ENCODE results near the gene ATP5PB. TPM values are rescaled to one million over a fixed set of nuclear protein-coding genes. Genes with fewer than 3 reads are reported as not detected.

Gene ATP5PB
- total RNA-seq, 4 donors from 2014 or later: 166 to 232 (median 192) TPM

DNA sequence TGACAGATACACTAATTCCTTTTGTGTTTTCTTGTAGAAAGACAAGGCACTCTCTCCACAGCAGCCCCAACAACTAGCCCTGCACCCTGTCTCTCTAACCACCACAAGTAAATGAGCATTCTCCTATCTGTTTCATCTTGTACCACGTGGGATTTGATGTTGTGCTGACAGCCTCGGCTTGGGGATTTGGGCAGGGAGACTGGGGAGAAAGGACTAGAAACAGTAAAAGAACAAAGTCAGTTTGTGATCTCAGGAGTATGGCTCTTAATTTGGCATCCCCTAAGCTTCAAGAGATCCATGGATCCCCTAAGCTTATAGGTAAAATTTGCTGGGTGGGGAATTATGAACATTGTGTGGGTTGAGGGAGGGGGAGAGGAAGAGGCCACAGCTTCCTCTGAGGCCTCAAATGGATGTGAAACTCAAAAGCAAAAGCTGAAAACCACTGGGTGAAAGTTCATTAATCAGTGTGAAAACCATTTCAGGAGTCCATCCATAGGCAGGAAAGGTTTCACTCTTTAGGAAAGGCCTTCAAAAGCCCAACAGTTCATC lies 27.6 kb downstream of the ATP5PB start:
- no peaks in the 10 kb centered on the region for H3K27me3 ChIP-seq
- H3K4me1 ChIP-seq: peaks cover 0 to 9% (median 0%) of the 10 kb centered on the region in 3 donors
- whole genome bisulfite sequencing, 2 donors (ENCODE audit: low coverage in 1 of 2): 43 to 77% methylated on average over 2 of the region's 2 CpGs
- peaks cover 0 to 49% of the 10 kb centered on the region in 2 donors for H3K36me3 ChIP-seq
- H3K27ac ChIP-seq: peak overlapping the region in 1 of 4 donors; percentile 46
- H3K4me3 ChIP-seq: no peak overlapping the region
- ATAC-seq: no peak
- no peaks in the 10 kb centered on the region for H3K9me3 ChIP-seq
- no peak for TF ChIP-seq POLR2A (IDR thresholded peaks at IDR 0.05)
- no peak for TF ChIP-seq POLR2AphosphoS5 (IDR thresholded peaks at IDR 0.05)
- TF ChIP-seq, protein P1, sequence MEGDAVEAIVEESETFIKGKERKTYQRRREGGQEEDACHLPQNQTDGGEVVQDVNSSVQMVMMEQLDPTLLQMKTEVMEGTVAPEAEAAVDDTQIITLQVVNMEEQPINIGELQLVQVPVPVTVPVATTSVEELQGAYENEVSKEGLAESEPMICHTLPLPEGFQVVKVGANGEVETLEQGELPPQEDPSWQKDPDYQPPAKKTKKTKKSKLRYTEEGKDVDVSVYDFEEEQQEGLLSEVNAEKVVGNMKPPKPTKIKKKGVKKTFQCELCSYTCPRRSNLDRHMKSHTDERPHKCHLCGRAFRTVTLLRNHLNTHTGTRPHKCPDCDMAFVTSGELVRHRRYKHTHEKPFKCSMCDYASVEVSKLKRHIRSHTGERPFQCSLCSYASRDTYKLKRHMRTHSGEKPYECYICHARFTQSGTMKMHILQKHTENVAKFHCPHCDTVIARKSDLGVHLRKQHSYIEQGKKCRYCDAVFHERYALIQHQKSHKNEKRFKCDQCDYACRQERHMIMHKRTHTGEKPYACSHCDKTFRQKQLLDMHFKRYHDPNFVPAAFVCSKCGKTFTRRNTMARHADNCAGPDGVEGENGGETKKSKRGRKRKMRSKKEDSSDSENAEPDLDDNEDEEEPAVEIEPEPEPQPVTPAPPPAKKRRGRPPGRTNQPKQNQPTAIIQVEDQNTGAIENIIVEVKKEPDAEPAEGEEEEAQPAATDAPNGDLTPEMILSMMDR (IDR thresholded peaks at IDR 0.05): no peak
- TF ChIP-seq EP300 (IDR thresholded peaks at IDR 0.05): no peak

DNA sequence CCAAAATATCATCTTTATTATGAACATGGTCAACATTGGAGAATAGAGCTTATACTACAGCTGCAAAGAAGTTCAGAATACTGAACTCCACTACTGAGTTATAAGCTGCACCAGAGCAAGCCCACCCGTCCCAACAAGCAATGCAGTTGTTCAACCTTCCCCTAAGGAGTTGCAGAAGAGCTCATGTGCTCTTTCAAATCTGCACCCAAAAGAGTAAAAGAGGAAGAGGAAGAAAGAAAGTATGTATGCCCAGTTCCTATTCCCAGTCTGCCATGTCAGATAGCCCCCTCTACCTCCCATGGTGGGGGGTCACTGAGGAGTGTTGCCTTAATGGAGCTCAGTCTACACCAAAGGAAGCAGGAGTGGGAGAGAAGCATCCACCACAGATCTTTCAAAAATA lies 31.4 kb downstream of the ATP5PB start:
- Histone ChIP-seq H3K27me3 (no peaks in the 10 kb centered on the region), H3K9me3 (no peaks in the 10 kb centered on the region), H3K27ac (no peak overlapping the region), H3K4me3 (no peak overlapping the region), H3K4me1 (peaks cover 0 to 14% (median 0%) of the 10 kb centered on the region in 3 donors), H3K36me3 (peaks cover 0 to 25% of the 10 kb centered on the region in 2 donors)
- TF ChIP-seq EP300 (IDR thresholded peaks at IDR 0.05) (no peak), POLR2AphosphoS5 (IDR thresholded peaks at IDR 0.05) (no peak), POLR2A (IDR thresholded peaks at IDR 0.05) (no peak)
- TF ChIP-seq, protein P1 (IDR thresholded peaks at IDR 0.05): no peak
- ATAC-seq: no peak
- 60 to 63% methylated on average over 1 of the region's 1 CpG for WGBS, 2 donors (ENCODE audit: low coverage in 1 of 2)

GRCh38 chr1:111481387-111482221 lies 32.3 kb downstream of the ATP5PB start:
- H3K27me3 ChIP-seq: no peaks in the 10 kb centered on the region
- WGBS, 2 donors (ENCODE audit: low coverage in 1 of 2): 22 to 27% methylated on average over 5 to 8 of the region's 8 CpGs
- TF ChIP-seq, protein P1 (IDR thresholded peaks at IDR 0.05): peak; percentile 52 to 88 (median 78)
- TF ChIP-seq POLR2AphosphoS5 (IDR thresholded peaks at IDR 0.05) (peak; percentile 35), POLR2A (IDR thresholded peaks at IDR 0.05) (no peak)
- peaks cover 0 to 17% of the 10 kb centered on the region in 2 donors for H3K36me3 ChIP-seq
- no peak overlapping the region for H3K27ac ChIP-seq
- H3K9me3 ChIP-seq: no peaks in the 10 kb centered on the region
- H3K4me1 ChIP-seq: peaks cover 0 to 14% (median 0%) of the 10 kb centered on the region in 3 donors
- peak; percentile 94 for ATAC-seq
- H3K4me3 ChIP-seq: no peak overlapping the region

DNA sequence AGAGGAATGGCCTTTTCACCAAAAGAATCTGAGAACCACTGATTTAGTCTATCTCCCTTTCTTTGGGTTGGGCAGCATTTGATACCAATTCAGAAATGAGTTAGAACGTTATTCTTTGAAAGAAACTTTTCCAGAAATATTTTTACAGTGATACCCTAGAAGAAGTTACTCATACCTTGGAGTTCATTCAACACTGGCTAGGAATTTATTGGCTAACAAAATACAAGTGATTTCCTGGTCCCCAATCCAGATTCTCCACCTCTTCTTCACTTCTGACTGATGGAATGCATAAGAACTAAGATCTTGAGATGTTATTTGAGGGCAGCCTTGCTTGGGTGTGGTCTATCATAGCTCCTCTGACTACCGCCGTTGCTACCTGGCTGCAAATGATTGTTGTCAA lies 33.9 kb downstream of the ATP5PB start:
- 19 to 79% methylated on average over 1 to 3 of the region's 3 CpGs for WGBS, 2 donors (ENCODE audit: low coverage in 1 of 2)
- Histone ChIP-seq H3K4me3 (no peak overlapping the region), H3K9me3 (no peaks in the 10 kb centered on the region), H3K27me3 (no peaks in the 10 kb centered on the region), H3K4me1 (peaks cover 0 to 14% (median 0%) of the 10 kb centered on the region in 3 donors), H3K36me3 (peaks cover 0 to 2% of the 10 kb centered on the region in 2 donors), H3K27ac (no peak overlapping the region)
- ATAC-seq: no peak
- TF ChIP-seq EP300 (IDR thresholded peaks at IDR 0.05): no peak
- TF ChIP-seq POLR2A (IDR thresholded peaks at IDR 0.05): no peak
- no peak for TF ChIP-seq POLR2AphosphoS5 (IDR thresholded peaks at IDR 0.05)
- TF ChIP-seq, protein P1 (IDR thresholded peaks at IDR 0.05): no peak
